Measurements from ENCODE around the gene HGS.

DNA sequence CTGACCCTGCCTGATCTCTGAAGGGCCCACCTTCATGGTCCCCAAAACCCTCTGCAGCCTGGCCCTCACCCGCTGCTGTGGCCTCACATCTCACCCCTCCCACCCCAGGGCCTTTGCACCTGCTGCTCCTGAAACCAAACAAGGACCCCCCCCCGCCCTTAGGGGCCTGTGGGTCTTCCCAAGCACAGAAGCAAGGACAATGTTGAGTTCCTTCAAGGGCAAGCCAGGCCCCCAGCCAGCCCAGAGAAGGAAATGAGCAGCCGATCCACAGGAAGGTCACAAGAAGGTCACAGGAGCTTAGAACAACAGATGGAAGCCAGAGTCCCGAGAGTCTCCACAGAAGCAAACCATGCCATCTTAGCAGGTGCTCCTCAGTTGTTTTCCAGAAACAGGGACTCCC, 27.0 kb upstream of the HGS start:
- TF ChIP-seq RXRA (IDR thresholded peaks at IDR 0.05; ENCODE audit: insufficient read depth, low read depth, low read length) (no peak), SUZ12 (IDR thresholded peaks at IDR 0.05; ENCODE audit: low read length) (no peak), POLR2A (IDR thresholded peaks at IDR 0.05; ENCODE audit: control extremely low read depth in 1 of 2, low read depth in 2 of 2, low read length in 2 of 2) (no peak), TAF1 (IDR thresholded peaks at IDR 0.05; ENCODE audit: low read depth, low read length) (no peak), CREB1 (IDR thresholded peaks at IDR 0.05) (no peak), YY1 (IDR thresholded peaks at IDR 0.05; ENCODE audit: low read depth, low read length) (no peak), CBX5 (IDR thresholded peaks at IDR 0.05; ENCODE audit: low read depth, low read length) (no peak), EZH2 (IDR thresholded peaks at IDR 0.05; ENCODE audit: low read depth, low read length, severe bottlenecking) (no peak), POLR2AphosphoS5 (IDR thresholded peaks at IDR 0.05; ENCODE audit: low read depth, low read length) (no peak), HDAC2 (IDR thresholded peaks at IDR 0.05; ENCODE audit: borderline replicate concordance in 1 of 2, low read depth in 2 of 2, low read length in 2 of 2) (no peak)
- TF ChIP-seq, protein P1, sequence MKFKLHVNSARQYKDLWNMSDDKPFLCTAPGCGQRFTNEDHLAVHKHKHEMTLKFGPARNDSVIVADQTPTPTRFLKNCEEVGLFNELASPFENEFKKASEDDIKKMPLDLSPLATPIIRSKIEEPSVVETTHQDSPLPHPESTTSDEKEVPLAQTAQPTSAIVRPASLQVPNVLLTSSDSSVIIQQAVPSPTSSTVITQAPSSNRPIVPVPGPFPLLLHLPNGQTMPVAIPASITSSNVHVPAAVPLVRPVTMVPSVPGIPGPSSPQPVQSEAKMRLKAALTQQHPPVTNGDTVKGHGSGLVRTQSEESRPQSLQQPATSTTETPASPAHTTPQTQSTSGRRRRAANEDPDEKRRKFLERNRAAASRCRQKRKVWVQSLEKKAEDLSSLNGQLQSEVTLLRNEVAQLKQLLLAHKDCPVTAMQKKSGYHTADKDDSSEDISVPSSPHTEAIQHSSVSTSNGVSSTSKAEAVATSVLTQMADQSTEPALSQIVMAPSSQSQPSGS (IDR thresholded peaks at IDR 0.05; ENCODE audit: low read length) = no peak
- TF ChIP-seq, protein P2, sequence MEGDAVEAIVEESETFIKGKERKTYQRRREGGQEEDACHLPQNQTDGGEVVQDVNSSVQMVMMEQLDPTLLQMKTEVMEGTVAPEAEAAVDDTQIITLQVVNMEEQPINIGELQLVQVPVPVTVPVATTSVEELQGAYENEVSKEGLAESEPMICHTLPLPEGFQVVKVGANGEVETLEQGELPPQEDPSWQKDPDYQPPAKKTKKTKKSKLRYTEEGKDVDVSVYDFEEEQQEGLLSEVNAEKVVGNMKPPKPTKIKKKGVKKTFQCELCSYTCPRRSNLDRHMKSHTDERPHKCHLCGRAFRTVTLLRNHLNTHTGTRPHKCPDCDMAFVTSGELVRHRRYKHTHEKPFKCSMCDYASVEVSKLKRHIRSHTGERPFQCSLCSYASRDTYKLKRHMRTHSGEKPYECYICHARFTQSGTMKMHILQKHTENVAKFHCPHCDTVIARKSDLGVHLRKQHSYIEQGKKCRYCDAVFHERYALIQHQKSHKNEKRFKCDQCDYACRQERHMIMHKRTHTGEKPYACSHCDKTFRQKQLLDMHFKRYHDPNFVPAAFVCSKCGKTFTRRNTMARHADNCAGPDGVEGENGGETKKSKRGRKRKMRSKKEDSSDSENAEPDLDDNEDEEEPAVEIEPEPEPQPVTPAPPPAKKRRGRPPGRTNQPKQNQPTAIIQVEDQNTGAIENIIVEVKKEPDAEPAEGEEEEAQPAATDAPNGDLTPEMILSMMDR (IDR thresholded peaks at IDR 0.05; ENCODE audit: control extremely low read depth in 1 of 3, insufficient read depth in 1 of 3, low read depth in 1 of 3, low read length in 3 of 3) = no peak

Data from H1 (cell line).